ENCODE measurements around the gene SORCS2.

DNA sequence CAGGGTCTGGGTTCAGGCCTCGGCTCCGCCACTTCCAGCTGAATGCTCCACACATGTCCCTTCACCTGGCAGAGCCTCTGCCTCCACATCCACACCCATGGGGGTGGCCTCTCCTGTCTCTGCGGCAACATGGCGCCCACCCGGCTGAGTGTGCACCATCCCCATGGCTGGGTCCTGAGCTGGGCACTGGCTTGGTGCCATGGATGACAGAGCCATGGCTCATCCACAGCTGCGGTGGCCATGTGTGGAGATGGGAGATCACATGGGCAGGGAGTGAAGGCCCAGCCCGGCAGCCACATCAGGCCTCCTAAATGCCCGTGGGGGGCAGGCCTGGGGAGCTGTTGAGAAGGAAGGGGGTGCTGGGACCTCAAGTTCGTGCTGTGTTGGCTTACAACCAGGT lies 533.6 kb downstream of the SORCS2 start:
- no peak for TF ChIP-seq POLR2A (IDR thresholded peaks at IDR 0.05; ENCODE audit: extremely low read depth, insufficient read length)
- TF ChIP-seq, protein P1, sequence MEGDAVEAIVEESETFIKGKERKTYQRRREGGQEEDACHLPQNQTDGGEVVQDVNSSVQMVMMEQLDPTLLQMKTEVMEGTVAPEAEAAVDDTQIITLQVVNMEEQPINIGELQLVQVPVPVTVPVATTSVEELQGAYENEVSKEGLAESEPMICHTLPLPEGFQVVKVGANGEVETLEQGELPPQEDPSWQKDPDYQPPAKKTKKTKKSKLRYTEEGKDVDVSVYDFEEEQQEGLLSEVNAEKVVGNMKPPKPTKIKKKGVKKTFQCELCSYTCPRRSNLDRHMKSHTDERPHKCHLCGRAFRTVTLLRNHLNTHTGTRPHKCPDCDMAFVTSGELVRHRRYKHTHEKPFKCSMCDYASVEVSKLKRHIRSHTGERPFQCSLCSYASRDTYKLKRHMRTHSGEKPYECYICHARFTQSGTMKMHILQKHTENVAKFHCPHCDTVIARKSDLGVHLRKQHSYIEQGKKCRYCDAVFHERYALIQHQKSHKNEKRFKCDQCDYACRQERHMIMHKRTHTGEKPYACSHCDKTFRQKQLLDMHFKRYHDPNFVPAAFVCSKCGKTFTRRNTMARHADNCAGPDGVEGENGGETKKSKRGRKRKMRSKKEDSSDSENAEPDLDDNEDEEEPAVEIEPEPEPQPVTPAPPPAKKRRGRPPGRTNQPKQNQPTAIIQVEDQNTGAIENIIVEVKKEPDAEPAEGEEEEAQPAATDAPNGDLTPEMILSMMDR (IDR thresholded peaks at IDR 0.05; ENCODE audit: low read depth, low read length), result no peak
- TF ChIP-seq MAX (IDR thresholded peaks at IDR 0.05; ENCODE audit: low read depth, low read length), result no peak
